OCI-LY1 (cell line): ENCODE measurements around the gene P2RX2.

ENCODE experiments used
- H2AFZ ChIP-seq: fragments of 200-600 bp; sonication (generic), shearing (Covaris generic); 2 replicates; pipeline ENCODE4 v1.6.0; 2014; ENCODE audit warnings: antibody characterized with exemption, mild to moderate bottlenecking, low read length
- H3F3A ChIP-seq: fragments of 200-600 bp; sonication (generic), shearing (Covaris generic); 2 replicates; pipeline ENCODE4 v1.6.0; 2014; ENCODE audit warnings: mild to moderate bottlenecking, antibody characterized with exemption, low read length, moderate library complexity; ENCODE audit not compliant: insufficient read depth
- H3K27ac ChIP-seq: fragments of 200-600 bp; sonication (generic); 2 replicates; pipeline ENCODE4 v1.5.1; 2014; ENCODE audit warnings: low read length, mixed run types, mild to moderate bottlenecking, low read depth; ENCODE audit not compliant: poor library complexity, severe bottlenecking
- H3K27me3 ChIP-seq: fragments of 200-600 bp; sonication (generic); 2 replicates; pipeline ENCODE4 v1.6.0; 2014; ENCODE audit warnings: antibody characterized with exemption, mild to moderate bottlenecking, low read length, moderate library complexity; ENCODE audit not compliant: insufficient read depth
- H3K36me3 ChIP-seq: fragments of 200-600 bp; sonication (generic); 2 replicates; pipeline ENCODE4 v1.6.1; 2014; ENCODE audit warnings: mild to moderate bottlenecking, antibody characterized with exemption, low read length, moderate library complexity, mixed read lengths; ENCODE audit not compliant: insufficient read depth
- H3K4me1 ChIP-seq: fragments of 200-600 bp; sonication (generic); 2 replicates; pipeline ENCODE4 v1.5.1; 2014; ENCODE audit warnings: mild to moderate bottlenecking, low read length, moderate library complexity; ENCODE audit not compliant: insufficient read depth, severe bottlenecking
- H3K4me2 ChIP-seq: fragments of 200-600 bp; sonication (generic), shearing (Covaris generic); 2 replicates; pipeline ENCODE4 v1.6.1; 2014; ENCODE audit warnings: low read length
- H3K4me3 ChIP-seq: fragments of 200-600 bp; sonication (generic); 2 replicates; pipeline ENCODE4 v1.5.1; 2014; ENCODE audit warnings: low read length, low read depth, mild to moderate bottlenecking, mixed read lengths; ENCODE audit not compliant: poor library complexity, severe bottlenecking
- H3K79me2 ChIP-seq: fragments of 200-600 bp; shearing (Covaris generic); 2 replicates; pipeline ENCODE4 v1.6.1; 2016; ENCODE audit warnings: mixed run types, low read length, mixed read lengths; ENCODE audit not compliant: insufficient read depth
- H3K9ac ChIP-seq: fragments of 200-600 bp; sonication (generic), shearing (Covaris generic); 2 replicates; pipeline ENCODE4 v1.6.1; 2014; ENCODE audit warnings: mild to moderate bottlenecking, low read length, mixed read lengths
- H3K9me2 ChIP-seq: fragments of 200-600 bp; sonication (generic), shearing (Covaris generic); 2 replicates; pipeline ENCODE4 v1.6.1; 2014; ENCODE audit warnings: low read depth, mild to moderate bottlenecking, low read length, mixed read lengths
- H3K9me3 ChIP-seq: fragments of 200-600 bp; shearing (Covaris generic); 2 replicates; pipeline ENCODE4 v1.6.1; 2014; ENCODE audit warnings: low read length, mixed read lengths
- H4K20me1 ChIP-seq: fragments of 200-600 bp; sonication (generic), shearing (Covaris generic); 2 replicates; pipeline ENCODE4 v1.6.0; 2016; ENCODE audit warnings: mild to moderate bottlenecking, low read length; ENCODE audit not compliant: insufficient read depth
- CTCF ChIP-seq: fragments of 200-600 bp; sonication (generic), shearing (Covaris generic); IDR thresholded peaks from 2 replicates; pipeline ENCODE4 v1.5.1; 2017; ENCODE audit warnings: mild to moderate bottlenecking, antibody characterized with exemption, low read length, moderate library complexity, mixed read lengths
- EZH2 ChIP-seq: fragments of 200-600 bp; sonication (generic), shearing (Covaris generic); IDR thresholded peaks from 2 replicates; pipeline ENCODE4 v1.8.0; 2017; ENCODE audit warnings: borderline replicate concordance, mixed run types, mild to moderate bottlenecking, antibody characterized with exemption, low read length, moderate library complexity, mixed read lengths

The P2RX2 gene

DNA sequence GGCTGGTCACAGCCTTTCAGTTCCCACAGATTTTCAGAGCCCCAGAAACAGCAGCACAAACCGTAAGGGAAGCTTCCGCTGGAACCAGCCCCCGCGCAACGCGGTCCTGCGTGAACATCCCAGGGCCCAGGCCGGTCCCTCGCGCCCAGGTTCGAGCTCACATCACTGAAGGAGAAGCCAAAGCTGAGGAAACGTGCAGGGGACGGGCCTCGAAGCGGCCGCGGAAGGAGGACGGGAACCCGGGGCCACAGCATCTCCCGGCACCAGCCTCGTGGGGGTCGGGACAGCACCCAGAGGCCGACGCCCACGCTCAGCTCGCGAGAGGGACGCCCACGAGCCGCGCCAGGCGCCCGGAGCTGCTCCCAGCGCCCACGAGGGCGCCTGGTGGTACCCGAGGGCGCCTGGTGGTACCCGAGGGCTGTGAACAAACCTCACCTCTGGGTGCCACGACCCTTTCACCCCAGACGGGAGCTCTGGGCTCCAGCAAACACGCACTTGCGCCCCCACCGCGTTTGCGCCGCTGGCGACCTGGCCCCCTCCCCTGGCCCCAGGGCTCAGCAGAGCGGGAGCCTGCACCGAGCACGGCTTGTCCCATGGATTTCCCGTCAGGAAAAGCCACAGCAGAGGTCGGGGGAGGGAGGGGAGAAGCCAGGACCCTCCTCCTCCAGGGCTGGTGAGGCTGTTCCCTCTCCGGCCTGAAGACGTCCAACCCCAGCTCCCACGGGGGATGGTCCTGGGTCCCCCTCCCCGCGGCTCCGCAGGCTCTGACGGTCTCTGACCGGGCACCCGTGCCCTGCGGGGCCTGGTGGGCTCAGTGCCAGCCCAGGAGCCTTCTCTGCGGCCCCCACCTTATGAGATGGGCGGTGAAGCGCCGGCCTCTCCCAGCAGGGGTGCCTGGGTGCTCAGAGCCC lies 15.1 kb upstream of the P2RX2 start:
- Histone ChIP-seq H3K9me2 (no peaks in the 10 kb centered on the region), H3K27me3 (no peaks in the 10 kb centered on the region; the same call in none of the 2 replicates), H4K20me1 (no peaks in the 10 kb centered on the region), H3F3A (no peaks in the 10 kb centered on the region), H3K4me1 (no peaks in the 10 kb centered on the region), H3K9ac (no peak overlapping the region), H3K4me3 (no peak overlapping the region), H3K9me3 (no peaks in the 10 kb centered on the region), H3K27ac (no peak overlapping the region), H2AFZ (no peak overlapping the region), H3K79me2 (no peaks in the 10 kb centered on the region), H3K4me2 (no peak overlapping the region), H3K36me3 (no peaks in the 10 kb centered on the region)
- TF ChIP-seq CTCF: no peak
- TF ChIP-seq EZH2: no peak

DNA sequence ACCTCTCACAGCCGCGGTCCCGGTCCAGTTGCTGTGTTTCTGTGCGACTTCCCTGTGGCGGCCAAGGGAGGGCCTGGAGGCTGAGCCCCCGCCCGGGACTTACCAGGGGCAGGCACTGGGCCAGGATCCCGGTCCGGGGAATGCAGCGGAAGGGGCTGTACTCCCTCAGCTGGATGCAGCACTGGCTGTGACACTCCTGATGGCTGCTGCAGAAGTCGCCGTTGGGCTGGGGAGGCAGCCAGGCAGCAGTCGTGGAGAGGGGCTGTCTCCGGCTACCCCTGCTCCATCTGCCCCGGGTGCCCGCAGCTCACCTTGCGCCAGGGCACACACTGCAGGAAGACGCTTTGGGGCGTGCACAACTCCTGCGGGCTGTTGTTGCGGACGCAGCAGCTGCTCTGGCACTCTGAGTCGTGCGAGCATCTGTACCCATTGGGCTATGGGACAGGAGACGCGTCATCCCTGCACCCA lies 14.4 kb upstream of the P2RX2 start:
- H3K27me3 ChIP-seq: no peaks in the 10 kb centered on the region; the same call in none of the 2 replicates

More for the DNA sequence above, 14.4 kb upstream of the P2RX2 start:
- H3K4me1 ChIP-seq: no peaks in the 10 kb centered on the region
- H3K9me3 ChIP-seq: no peaks in the 10 kb centered on the region
- no peak overlapping the region for H3K27ac ChIP-seq
- H3K4me3 ChIP-seq: no peak overlapping the region
- no peaks in the 10 kb centered on the region for H3K36me3 ChIP-seq
- H3K79me2 ChIP-seq: no peaks in the 10 kb centered on the region
- no peak overlapping the region for H2AFZ ChIP-seq
- H4K20me1 ChIP-seq: no peaks in the 10 kb centered on the region
- no peaks in the 10 kb centered on the region for H3K9me2 ChIP-seq
- no peak overlapping the region for H3K9ac ChIP-seq
- H3F3A ChIP-seq: no peaks in the 10 kb centered on the region
- no peak overlapping the region for H3K4me2 ChIP-seq
- no peak for TF ChIP-seq EZH2
- no peak for TF ChIP-seq CTCF
